HG02623 (cell line): ENCODE results near the gene ATP6V0C.

Source experiments
- ATAC-seq: cut with Tn5 transposase; IDR thresholded peaks from one replicate; pipeline ENCODE4 v1.9.1; 2021; ENCODE audit warnings: moderate library complexity; ENCODE audit not compliant: unreplicated experiment

Gene ATP6V0C

GRCh38 chr16:2513405-2514332 lies at the start of gene ATP6V0C:
Gene ATP6V0C, plus strand, starts transcription at chr16:2513952. Its CDS starts 152 bp downstream, at chr16:2514104.
- peak; percentile 65 for ATAC-seq

- no peak for ATAC-seq
Observed at GRCh38 chr16:2464333-2464732, 49.4 kb upstream of the ATP6V0C start.

- ATAC-seq, result no peak
Observed at GRCh38 chr16:2465653-2466415, 47.9 kb upstream of the ATP6V0C start.

- no peak for ATAC-seq
Observed at GRCh38 chr16:2466667-2467527, 46.9 kb upstream of the ATP6V0C start.

GRCh38 chr16:2467528-2468232 lies 46.1 kb upstream of the ATP6V0C start:
- ATAC-seq, result no peak

GRCh38 chr16:2468233-2468724 lies 45.5 kb upstream of the ATP6V0C start:
- no peak for ATAC-seq

GRCh38 chr16:2468725-2469398 lies 44.9 kb upstream of the ATP6V0C start:
- ATAC-seq, result peak; percentile 36

- ATAC-seq, result no peak
Observed at GRCh38 chr16:2469399-2470233, 44.1 kb upstream of the ATP6V0C start.

- ATAC-seq, result no peak
Observed at GRCh38 chr16:2470234-2470601, 43.5 kb upstream of the ATP6V0C start.

GRCh38 chr16:2470603-2471015 lies 43.1 kb upstream of the ATP6V0C start:
- no peak for ATAC-seq

- ATAC-seq, result no peak
Observed at GRCh38 chr16:2471016-2471652, 42.6 kb upstream of the ATP6V0C start, which contains the start of gene NTN3. Gene NTN3, plus strand, starts transcription at chr16:2471297. Its CDS starts 405 bp downstream, at chr16:2471702.

GRCh38 chr16:2471653-2472487 lies 41.9 kb upstream of the ATP6V0C start:
- ATAC-seq, result no peak

GRCh38 chr16:2472488-2472864 lies 41.3 kb upstream of the ATP6V0C start:
- ATAC-seq, result no peak

- no peak for ATAC-seq
Observed at GRCh38 chr16:2472885-2473445, 40.8 kb upstream of the ATP6V0C start.

GRCh38 chr16:2473446-2473926 lies 40.3 kb upstream of the ATP6V0C start:
- no peak for ATAC-seq

- ATAC-seq, result no peak
Observed at GRCh38 chr16:2473999-2474876, 39.5 kb upstream of the ATP6V0C start.
